Neural cell (in vitro differentiated cells): ENCODE results near the gene TMEM120A. TPM values are rescaled to one million over a fixed set of nuclear protein-coding genes. Genes with fewer than 3 reads are reported as not detected.
A peak's percentile ranks its signal among the peaks of the same experiment; 100 is the strongest.

Experiments used
- H2AFZ ChIP-seq: fragments of 200-600, 300-800 bp; sonication (generic), shearing (Covaris generic); 2 replicates; pipeline ENCODE4 v1.6.0; 2014; ENCODE audit warnings: low read depth, mild to moderate bottlenecking, antibody characterized with exemption, low read length, moderate library complexity
- H3F3A ChIP-seq: fragments of 200-600 bp; shearing (Covaris generic); 2 replicates; pipeline ENCODE4 v1.6.1; 2016; ENCODE audit warnings: mild to moderate bottlenecking, moderate library complexity, mixed read lengths, antibody characterized with exemption, low read length; ENCODE audit not compliant: insufficient read depth, poor library complexity, severe bottlenecking
- H3K27ac ChIP-seq: fragments of 200-600, 300-800 bp; sonication (generic), shearing (Covaris generic); 2 replicates; pipeline ENCODE4 v1.5.1; 2014; ENCODE audit warnings: mild to moderate bottlenecking, low read length, moderate library complexity
- H3K27me3 ChIP-seq: fragments of 300-800, 200-600 bp; sonication (generic), shearing (Covaris generic); 2 replicates; pipeline ENCODE4 v1.6.0; 2014; ENCODE audit warnings: mild to moderate bottlenecking, low read depth, low read length, moderate library complexity; ENCODE audit not compliant: insufficient read depth
- H3K36me3 ChIP-seq: fragments of 300-800, 200-600 bp; sonication (generic), shearing (Covaris generic); 2 replicates; pipeline ENCODE4 v1.5.1; 2014; ENCODE audit warnings: mild to moderate bottlenecking, antibody characterized with exemption, low read length, moderate library complexity; ENCODE audit not compliant: insufficient read depth
- H3K4me2 ChIP-seq: fragments of 300-800, 200-600 bp; sonication (generic), shearing (Covaris generic); 2 replicates; pipeline ENCODE4 v1.6.0; 2014; ENCODE audit warnings: mild to moderate bottlenecking, low read length
- H3K4me3 ChIP-seq: fragments of 300-800, 200-600 bp; sonication (generic), shearing (Covaris generic); 2 replicates; pipeline ENCODE4 v1.5.1; 2014; ENCODE audit warnings: mild to moderate bottlenecking, low read length, moderate library complexity
- H3K79me2 ChIP-seq: fragments of 200-600 bp; shearing (Covaris generic); replicated peaks from 2 replicates; pipeline ENCODE4 v1.6.0; 2014; ENCODE audit warnings: mild to moderate bottlenecking, low read length, moderate library complexity; ENCODE audit not compliant: insufficient read depth
- H3K9ac ChIP-seq: fragments of 300-800, 200-600 bp; sonication (generic), shearing (Covaris generic); 2 replicates; pipeline ENCODE4 v1.6.1; 2016; ENCODE audit warnings: mild to moderate bottlenecking, low read length, mixed read lengths
- H3K9me2 ChIP-seq: fragments of 200-600 bp; shearing (Covaris generic); 2 replicates; pipeline ENCODE4 v1.6.1; 2016; ENCODE audit warnings: mild to moderate bottlenecking, low read length, mixed read lengths; ENCODE audit not compliant: insufficient read depth
- H3K9me3 ChIP-seq: fragments of 200-600, 300-800 bp; sonication (generic), shearing (Covaris generic); 2 replicates; pipeline ENCODE4 v1.6.1; 2016; ENCODE audit warnings: mild to moderate bottlenecking, mixed run types, low read length, moderate library complexity, mixed read lengths
- H4K20me1 ChIP-seq: fragments of 200-600 bp; shearing (Covaris generic); 2 replicates; pipeline ENCODE4 v1.6.1; 2016; ENCODE audit warnings: mild to moderate bottlenecking, mixed run types; ENCODE audit not compliant: insufficient read depth
- EP300 ChIP-seq: fragments of 450-650 bp; conservative IDR thresholded peaks from 2 replicates; pipeline ENCODE4 v1.6.1; 2014; ENCODE audit warnings: antibody characterized with exemption, mild to moderate bottlenecking, moderate library complexity; ENCODE audit not compliant: poor library complexity, severe bottlenecking
- EZH2 ChIP-seq: fragments of 200-600, 300-800 bp; shearing (Covaris generic), sonication (generic); IDR thresholded peaks from 2 replicates; pipeline ENCODE4 v1.6.1; 2014; ENCODE audit warnings: antibody characterized with exemption, low read length, borderline replicate concordance, mild to moderate bottlenecking; ENCODE audit not compliant: insufficient read depth, poor library complexity, severe bottlenecking
- MXI1 ChIP-seq: fragments of 450-650 bp; conservative IDR thresholded peaks from 2 replicates; pipeline ENCODE4 v1.6.1; 2014; ENCODE audit warnings: antibody characterized with exemption, mild to moderate bottlenecking; ENCODE audit not compliant: poor library complexity, severe bottlenecking
- POLR2AphosphoS5 ChIP-seq: IDR thresholded peaks from 2 replicates; pipeline ENCODE4 v1.6.1; 2012
- RAD21 ChIP-seq: fragments of 450-650 bp; conservative IDR thresholded peaks from 2 replicates; pipeline ENCODE4 v1.6.1; 2014; ENCODE audit warnings: antibody characterized with exemption, mild to moderate bottlenecking, moderate library complexity
- SMC3 ChIP-seq: fragments of 450-650 bp; conservative IDR thresholded peaks from 2 replicates; pipeline ENCODE4 v1.6.1; 2014; ENCODE audit warnings: antibody characterized with exemption, mild to moderate bottlenecking, moderate library complexity; ENCODE audit not compliant: poor library complexity
- TAF1 ChIP-seq: IDR thresholded peaks from 2 replicates; pipeline ENCODE4 v1.6.1; 2012; ENCODE audit warnings: low read depth
- polyA plus RNA-seq: library from polyadenylated mRNA; depleted of rRNA; stranded (reverse); fragments of >200 nt; gene quantifications from 2 replicates; pipeline ENCODE4 v1.2.3, GENCODE V29; 2014
- TF ChIP-seq, protein P1 (sequence below): fragments of 450-650 bp; IDR thresholded peaks from 2 replicates; pipeline ENCODE4 v1.5.1; 2014; ENCODE audit warnings: antibody characterized with exemption, mild to moderate bottlenecking, moderate library complexity; ENCODE audit not compliant: poor library complexity, severe bottlenecking
- TF ChIP-seq, protein P2 (sequence below): IDR thresholded peaks from 2 replicates; pipeline ENCODE4 v1.6.1; 2012; ENCODE audit warnings: borderline replicate concordance

Gene TMEM120A
- polyA plus RNA-seq, 1 donor from 2014 or later: 39.1 TPM

DNA sequence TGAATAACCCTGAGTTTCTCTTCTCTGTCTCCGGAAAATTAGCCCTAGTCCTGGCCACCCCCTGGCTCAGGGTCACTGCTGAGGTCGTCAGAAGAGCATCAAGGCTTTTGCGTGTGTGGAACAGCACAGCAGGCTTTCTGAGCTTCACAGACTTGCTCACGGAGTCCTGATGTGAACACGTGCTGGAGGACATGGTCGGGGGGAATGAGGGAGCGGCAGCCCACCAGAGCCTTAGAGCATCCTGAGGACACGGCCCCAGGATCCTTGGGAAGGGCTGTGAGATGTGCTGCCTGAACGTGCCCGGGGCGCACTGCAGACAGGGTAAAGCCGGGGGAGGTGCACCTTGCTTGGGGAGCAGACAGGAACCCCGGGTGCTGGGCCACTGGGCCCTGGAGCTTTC is 28.8 kb downstream of the TMEM120A start:
- H3F3A ChIP-seq: no peaks in the 10 kb centered on the region
- no peaks in the 10 kb centered on the region for H3K79me2 ChIP-seq
- TF ChIP-seq POLR2AphosphoS5 (no peak), SMC3 (no peak), EZH2 (no peak), RAD21 (no peak), TAF1 (no peak), MXI1 (no peak), EP300 (no peak)
- TF ChIP-seq, protein P1, sequence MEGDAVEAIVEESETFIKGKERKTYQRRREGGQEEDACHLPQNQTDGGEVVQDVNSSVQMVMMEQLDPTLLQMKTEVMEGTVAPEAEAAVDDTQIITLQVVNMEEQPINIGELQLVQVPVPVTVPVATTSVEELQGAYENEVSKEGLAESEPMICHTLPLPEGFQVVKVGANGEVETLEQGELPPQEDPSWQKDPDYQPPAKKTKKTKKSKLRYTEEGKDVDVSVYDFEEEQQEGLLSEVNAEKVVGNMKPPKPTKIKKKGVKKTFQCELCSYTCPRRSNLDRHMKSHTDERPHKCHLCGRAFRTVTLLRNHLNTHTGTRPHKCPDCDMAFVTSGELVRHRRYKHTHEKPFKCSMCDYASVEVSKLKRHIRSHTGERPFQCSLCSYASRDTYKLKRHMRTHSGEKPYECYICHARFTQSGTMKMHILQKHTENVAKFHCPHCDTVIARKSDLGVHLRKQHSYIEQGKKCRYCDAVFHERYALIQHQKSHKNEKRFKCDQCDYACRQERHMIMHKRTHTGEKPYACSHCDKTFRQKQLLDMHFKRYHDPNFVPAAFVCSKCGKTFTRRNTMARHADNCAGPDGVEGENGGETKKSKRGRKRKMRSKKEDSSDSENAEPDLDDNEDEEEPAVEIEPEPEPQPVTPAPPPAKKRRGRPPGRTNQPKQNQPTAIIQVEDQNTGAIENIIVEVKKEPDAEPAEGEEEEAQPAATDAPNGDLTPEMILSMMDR: no peak
- TF ChIP-seq, protein P2, sequence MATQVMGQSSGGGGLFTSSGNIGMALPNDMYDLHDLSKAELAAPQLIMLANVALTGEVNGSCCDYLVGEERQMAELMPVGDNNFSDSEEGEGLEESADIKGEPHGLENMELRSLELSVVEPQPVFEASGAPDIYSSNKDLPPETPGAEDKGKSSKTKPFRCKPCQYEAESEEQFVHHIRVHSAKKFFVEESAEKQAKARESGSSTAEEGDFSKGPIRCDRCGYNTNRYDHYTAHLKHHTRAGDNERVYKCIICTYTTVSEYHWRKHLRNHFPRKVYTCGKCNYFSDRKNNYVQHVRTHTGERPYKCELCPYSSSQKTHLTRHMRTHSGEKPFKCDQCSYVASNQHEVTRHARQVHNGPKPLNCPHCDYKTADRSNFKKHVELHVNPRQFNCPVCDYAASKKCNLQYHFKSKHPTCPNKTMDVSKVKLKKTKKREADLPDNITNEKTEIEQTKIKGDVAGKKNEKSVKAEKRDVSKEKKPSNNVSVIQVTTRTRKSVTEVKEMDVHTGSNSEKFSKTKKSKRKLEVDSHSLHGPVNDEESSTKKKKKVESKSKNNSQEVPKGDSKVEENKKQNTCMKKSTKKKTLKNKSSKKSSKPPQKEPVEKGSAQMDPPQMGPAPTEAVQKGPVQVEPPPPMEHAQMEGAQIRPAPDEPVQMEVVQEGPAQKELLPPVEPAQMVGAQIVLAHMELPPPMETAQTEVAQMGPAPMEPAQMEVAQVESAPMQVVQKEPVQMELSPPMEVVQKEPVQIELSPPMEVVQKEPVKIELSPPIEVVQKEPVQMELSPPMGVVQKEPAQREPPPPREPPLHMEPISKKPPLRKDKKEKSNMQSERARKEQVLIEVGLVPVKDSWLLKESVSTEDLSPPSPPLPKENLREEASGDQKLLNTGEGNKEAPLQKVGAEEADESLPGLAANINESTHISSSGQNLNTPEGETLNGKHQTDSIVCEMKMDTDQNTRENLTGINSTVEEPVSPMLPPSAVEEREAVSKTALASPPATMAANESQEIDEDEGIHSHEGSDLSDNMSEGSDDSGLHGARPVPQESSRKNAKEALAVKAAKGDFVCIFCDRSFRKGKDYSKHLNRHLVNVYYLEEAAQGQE: no peak
- no peak overlapping the region for H3K4me3 ChIP-seq
- no peaks in the 10 kb centered on the region for H3K36me3 ChIP-seq
- H3K9ac ChIP-seq: no peak overlapping the region
- H3K9me2 ChIP-seq: no peaks in the 10 kb centered on the region
- no peak overlapping the region for H2AFZ ChIP-seq
- no peak overlapping the region for H3K27ac ChIP-seq
- H3K27me3 ChIP-seq: no peaks in the 10 kb centered on the region
- no peaks in the 10 kb centered on the region for H4K20me1 ChIP-seq
- no peaks in the 10 kb centered on the region for H3K9me3 ChIP-seq
- H3K4me2 ChIP-seq: no peak overlapping the region

DNA sequence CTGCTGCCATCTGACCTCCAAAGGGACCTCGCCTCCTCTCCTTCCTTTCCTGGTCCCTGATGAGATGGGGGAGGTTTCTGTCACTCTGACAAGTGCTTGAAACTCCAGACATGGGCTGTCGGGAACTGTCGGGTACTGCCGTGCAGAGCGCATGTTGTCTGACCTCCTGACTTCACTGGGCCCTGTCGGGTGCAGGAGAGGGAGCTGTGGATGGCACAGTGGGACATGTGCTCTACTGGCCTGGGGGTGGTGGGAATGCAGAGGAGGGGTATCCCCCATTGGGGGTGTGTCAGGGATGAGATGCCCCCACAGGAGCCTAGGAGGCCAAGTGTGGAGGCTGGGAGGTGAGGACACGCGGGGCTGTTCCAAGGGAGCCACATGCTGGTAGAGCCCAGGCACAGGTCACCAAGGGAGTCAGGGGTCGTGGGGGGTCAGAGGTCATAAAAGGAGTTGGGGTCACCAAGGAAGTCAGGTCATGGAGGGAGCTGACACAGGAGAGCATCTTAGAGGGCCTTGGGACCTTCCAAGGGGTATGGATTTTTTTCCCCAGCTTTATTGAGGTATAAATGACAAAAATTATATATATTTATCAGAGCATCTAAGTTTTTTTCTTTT is 30.9 kb downstream of the TMEM120A start:
- no peaks in the 10 kb centered on the region for H3K27me3 ChIP-seq
- H2AFZ ChIP-seq: no peak overlapping the region

More for the DNA sequence above, 30.9 kb downstream of the TMEM120A start:
- Histone ChIP-seq H3K9me2 (no peaks in the 10 kb centered on the region), H3K79me2 (no peaks in the 10 kb centered on the region), H4K20me1 (no peaks in the 10 kb centered on the region), H3K4me3 (peak overlapping the region; percentile 40), H3K36me3 (no peaks in the 10 kb centered on the region), H3K9me3 (no peaks in the 10 kb centered on the region), H3K27ac (peak overlapping the region; percentile 79), H3K9ac (peak overlapping the region; percentile 54), H3K4me2 (no peak overlapping the region), H3F3A (no peaks in the 10 kb centered on the region)
- TF ChIP-seq, protein P1: no peak
- TF ChIP-seq RAD21 (no peak), SMC3 (no peak), EZH2 (no peak), MXI1 (no peak), TAF1 (no peak)
- TF ChIP-seq, protein P2: no peak
